Fibroblast of villous mesenchyme (primary cell): Measurements from ENCODE around the gene FERMT2. TPM values are rescaled to one million over a fixed set of nuclear protein-coding genes. Genes with fewer than 3 reads are reported as not detected.

ENCODE experiments used
- DNase-seq: peaks from one replicate; pipeline ENCODE4 v3.0.0-alpha.2; 2010; ENCODE audit warnings: low read depth
- H3K4me3 ChIP-seq: 2 replicates; pipeline ENCODE4 v1.5.1; 2011; ENCODE audit warnings: low read depth, mild to moderate bottlenecking, low read length
- CTCF ChIP-seq: IDR thresholded peaks from 2 replicates; pipeline ENCODE4 v1.5.1; 2012; ENCODE audit warnings: low read depth, mild to moderate bottlenecking, low read length; ENCODE audit not compliant: insufficient read depth
- total RNA-seq: library from RNA; depleted of rRNA; stranded (reverse); fragments of >200 nt; gene quantifications from 2 replicates; pipeline ENCODE4 v1.2.3, GENCODE V29; 2012

Gene FERMT2
- total RNA-seq, 1 donor = 320 TPM

GRCh38 chr14:52954346-52955214, 3.7 kb upstream of the FERMT2 start:
- DNase-seq = peak; percentile 76
- no peak overlapping the region for H3K4me3 ChIP-seq
- TF ChIP-seq CTCF = no peak

GRCh38 chr14:52951681-52952554, 1.1 kb upstream of the FERMT2 start:
- DNase-seq = peak; percentile 79
- H3K4me3 ChIP-seq = peak overlapping the region; percentile 67
- TF ChIP-seq CTCF = peak; percentile 59

GRCh38 chr14:52950410-52950897, 396 bp downstream of the FERMT2 start:
- peak; percentile 44 for DNase-seq
- no peak for TF ChIP-seq CTCF
- H3K4me3 ChIP-seq = peak overlapping the region; percentile 73

- DNase-seq = peak; percentile 62
- no peak for TF ChIP-seq CTCF
- peak overlapping the region; percentile 73 for H3K4me3 ChIP-seq
Measured at GRCh38 chr14:52949711-52950409, 990 bp downstream of the FERMT2 start.

- no peak for TF ChIP-seq CTCF
- H3K4me3 ChIP-seq = peak overlapping the region; percentile 73
- no peak for DNase-seq
Measured at GRCh38 chr14:52949249-52949648, 1.6 kb downstream of the FERMT2 start.

GRCh38 chr14:52948836-52949235, 2.0 kb downstream of the FERMT2 start:
- no peak for DNase-seq
- H3K4me3 ChIP-seq = peak overlapping the region; percentile 73
- TF ChIP-seq CTCF = no peak
